Lower lobe of right lung (tissue), 2 donors: ENCODE results near the gene MX1. TPM values are rescaled to one million over a fixed set of nuclear protein-coding genes. Genes with fewer than 3 reads are reported as not detected.
A peak's percentile ranks its signal among the peaks of the same experiment; 100 is the strongest.
"Not testable (repeated sequence)": the region's sequence is repeated elsewhere in the genome, so short reads cannot be mapped to it uniquely, and the experiment has no call there.

ENCODE experiments used
- ATAC-seq, 2 donors: fragments of 200-7000 bp; cut with Tn5 transposase; one replicate each; pipeline ENCODE4 v1.9.1; 2020 to 2022; ENCODE audit warnings: mild to moderate bottlenecking in 2 of 2, moderate library complexity in 2 of 2
- DNase-seq: peaks from one replicate; pipeline ENCODE4 v3.0.0-alpha.2; 2020
- H3K27ac ChIP-seq: fragments of 200-600 bp; one replicate; pipeline ENCODE4 v1.8.0; 2022
- H3K27me3 ChIP-seq: fragments of 200-600 bp; one replicate; pipeline ENCODE4 v1.8.0; 2022; ENCODE audit warnings: low read depth
- H3K36me3 ChIP-seq: fragments of 200-600 bp; one replicate; pipeline ENCODE4 v1.8.0; 2022; ENCODE audit warnings: mild to moderate bottlenecking
- H3K4me1 ChIP-seq: fragments of 200-600 bp; one replicate; pipeline ENCODE4 v1.8.0; 2022
- H3K4me3 ChIP-seq: fragments of 200-600 bp; one replicate; pipeline ENCODE4 v1.8.0; 2022; ENCODE audit warnings: mild to moderate bottlenecking
- H3K9me3 ChIP-seq: fragments of 200-600 bp; one replicate; pipeline ENCODE4 v1.8.0; 2022
- CTCF ChIP-seq: fragments of 200-600 bp; IDR thresholded peaks from one replicate; pipeline ENCODE4 v1.8.0; 2022; ENCODE audit warnings: antibody characterized with exemption, mild to moderate bottlenecking
- intact Hi-C: fragments of 100-400 bp; cut with DNase I; formaldehyde crosslinking; loops from one replicate; pipeline ENCODE4 v1.11.0; 2022
- total RNA-seq: library from RNA; stranded (reverse); fragmentation: NEBNext Ultra II Directional; extraction: Animal tissue kit (Norgen Biotek cat#: 25700); gene quantifications from one replicate; pipeline ENCODE4 v1.2.1, GENCODE V29; 2021
- donor health status: DM: no; HTN: yes; CAD: no; lungs with severe emphysema.

The MX1 gene
- total RNA-seq, 1 donor from 2014 or later: 211 TPM

- intact Hi-C loops: no loop called here
- no peaks in the 10 kb centered on the region for H3K27me3 ChIP-seq
- no peaks in the 10 kb centered on the region for H3K9me3 ChIP-seq
- TF ChIP-seq CTCF: no peak
- no peak overlapping the region for H3K27ac ChIP-seq
- peaks cover 45% of the 10 kb centered on the region for H3K36me3 ChIP-seq
- DNase-seq: no peak
- no peak overlapping the region for H3K4me3 ChIP-seq
- H3K4me1 ChIP-seq: no peaks in the 10 kb centered on the region
- peak; percentile 42 to 49 for ATAC-seq
These were observed 19.7 kb upstream of the MX1 start for GRCh38 chr21:41406340-41406739.

GRCh38 chr21:41407541-41408460, 18.2 kb upstream of the MX1 start:
- intact Hi-C loops: no loop called here
- H3K36me3 ChIP-seq: peaks cover 35% of the 10 kb centered on the region

GRCh38 chr21:41410361-41410760, 15.7 kb upstream of the MX1 start:
- Histone ChIP-seq H3K9me3 (no peaks in the 10 kb centered on the region), H3K4me1 (no peaks in the 10 kb centered on the region), H3K36me3 (peaks cover 22% of the 10 kb centered on the region), H3K27me3 (no peaks in the 10 kb centered on the region), H3K4me3 (no peak overlapping the region), H3K27ac (no peak overlapping the region)
- DNase-seq (no peak), ATAC-seq (no peak)
- no peak for TF ChIP-seq CTCF
- intact Hi-C loops: no loop called here

More at GRCh38 chr21:41407541-41408460, 18.2 kb upstream of the MX1 start:
- DNase-seq: no peak
- no peaks in the 10 kb centered on the region for H3K27me3 ChIP-seq
- no peak for TF ChIP-seq CTCF
- ATAC-seq: no peak
- H3K9me3 ChIP-seq: no peaks in the 10 kb centered on the region
- H3K27ac ChIP-seq: no peak overlapping the region
- no peak overlapping the region for H3K4me3 ChIP-seq
- H3K4me1 ChIP-seq: no peaks in the 10 kb centered on the region

- H3K36me3 ChIP-seq: peaks cover 22% of the 10 kb centered on the region
- no peaks in the 10 kb centered on the region for H3K27me3 ChIP-seq
- no peak overlapping the region for H3K27ac ChIP-seq
- H3K4me3 ChIP-seq: no peak overlapping the region
- H3K9me3 ChIP-seq: no peaks in the 10 kb centered on the region
- DNase-seq (no peak), ATAC-seq (peak in 1 of 2 donors; percentile 29)
- intact Hi-C loops: no loop called here
- H3K4me1 ChIP-seq: no peaks in the 10 kb centered on the region
- TF ChIP-seq CTCF: no peak
These were observed 15.1 kb upstream of the MX1 start for GRCh38 chr21:41410767-41411448.

- TF ChIP-seq CTCF: peak; percentile 26
- DNase-seq (peak; percentile 86), ATAC-seq (peak; percentile 89 to 91)
- Histone ChIP-seq H3K4me3 (no peak overlapping the region), H3K27me3 (no peaks in the 10 kb centered on the region), H3K4me1 (no peaks in the 10 kb centered on the region), H3K36me3 (peaks cover 22% of the 10 kb centered on the region), H3K9me3 (no peaks in the 10 kb centered on the region), H3K27ac (no peak overlapping the region)
- intact Hi-C loops: no loop called here
These were observed 14.5 kb upstream of the MX1 start for GRCh38 chr21:41411449-41412089.

GRCh38 chr21:41417505-41417904, 8.5 kb upstream of the MX1 start:
- H3K4me3 ChIP-seq, H3K9me3 ChIP-seq, DNase-seq, H3K36me3 ChIP-seq, intact Hi-C loops, H3K27ac ChIP-seq, ATAC-seq, H3K27me3 ChIP-seq: not testable (repeated sequence)
- peaks cover 31% of the 10 kb centered on the region for H3K4me1 ChIP-seq
